DMS79 treated with DMSO at 0.1 percent for 48 hours (cell line): Measurements from ENCODE around the gene TSPAN18.

Experiments used
- DNase-seq: peaks from one replicate; lab custom pipeline; 2025; lab: John Stamatoyannopoulos, UW

TSPAN18 gene

DNA sequence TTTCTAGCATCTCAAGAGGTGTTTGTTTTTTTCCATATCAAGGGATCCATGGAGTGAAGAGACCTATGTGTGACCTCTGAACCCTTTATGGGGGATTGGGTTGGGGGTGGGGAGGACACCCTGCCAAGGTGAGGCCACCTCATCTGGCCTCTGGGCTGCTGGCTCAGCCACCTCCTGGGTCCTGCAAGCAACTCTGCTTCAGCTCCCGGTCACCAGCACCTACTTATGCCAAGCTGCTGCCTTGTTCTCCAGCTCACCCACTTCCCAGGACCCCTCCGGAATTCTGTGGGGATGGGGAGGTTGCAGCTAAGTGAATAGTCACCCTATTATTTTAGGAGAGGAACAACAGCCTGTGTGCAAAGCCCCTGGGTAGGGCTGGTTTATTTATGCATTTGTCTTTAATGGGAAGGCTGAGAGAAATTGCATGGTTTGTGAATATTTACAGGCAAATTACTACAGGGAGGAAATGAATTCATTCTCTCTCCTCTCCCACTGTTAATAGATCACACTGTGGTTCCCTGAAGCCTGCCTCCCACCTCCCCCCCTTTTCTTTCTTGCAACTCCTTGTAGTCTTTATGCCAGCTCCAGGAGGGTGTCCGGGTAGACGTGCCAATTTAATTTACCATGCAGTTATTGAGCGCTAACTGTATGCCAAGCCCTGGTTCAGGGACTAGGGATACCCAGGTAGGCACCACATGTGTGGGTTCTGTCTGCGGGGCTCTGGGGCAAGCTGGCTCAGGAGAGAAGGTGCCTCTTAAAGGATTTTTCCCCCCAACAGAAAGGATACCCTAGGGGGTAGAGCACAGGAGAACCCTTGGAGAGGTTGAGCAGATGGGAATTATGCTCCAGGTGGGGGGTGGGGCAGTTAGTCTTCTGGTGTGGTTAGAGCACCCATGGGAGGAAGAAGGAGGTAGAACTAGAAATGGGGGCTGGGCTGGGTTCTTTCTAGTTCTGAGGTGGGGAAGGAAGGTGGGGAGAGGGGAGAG, 50.7 kb downstream of the TSPAN18 start:
- no peak for DNase-seq

DNA sequence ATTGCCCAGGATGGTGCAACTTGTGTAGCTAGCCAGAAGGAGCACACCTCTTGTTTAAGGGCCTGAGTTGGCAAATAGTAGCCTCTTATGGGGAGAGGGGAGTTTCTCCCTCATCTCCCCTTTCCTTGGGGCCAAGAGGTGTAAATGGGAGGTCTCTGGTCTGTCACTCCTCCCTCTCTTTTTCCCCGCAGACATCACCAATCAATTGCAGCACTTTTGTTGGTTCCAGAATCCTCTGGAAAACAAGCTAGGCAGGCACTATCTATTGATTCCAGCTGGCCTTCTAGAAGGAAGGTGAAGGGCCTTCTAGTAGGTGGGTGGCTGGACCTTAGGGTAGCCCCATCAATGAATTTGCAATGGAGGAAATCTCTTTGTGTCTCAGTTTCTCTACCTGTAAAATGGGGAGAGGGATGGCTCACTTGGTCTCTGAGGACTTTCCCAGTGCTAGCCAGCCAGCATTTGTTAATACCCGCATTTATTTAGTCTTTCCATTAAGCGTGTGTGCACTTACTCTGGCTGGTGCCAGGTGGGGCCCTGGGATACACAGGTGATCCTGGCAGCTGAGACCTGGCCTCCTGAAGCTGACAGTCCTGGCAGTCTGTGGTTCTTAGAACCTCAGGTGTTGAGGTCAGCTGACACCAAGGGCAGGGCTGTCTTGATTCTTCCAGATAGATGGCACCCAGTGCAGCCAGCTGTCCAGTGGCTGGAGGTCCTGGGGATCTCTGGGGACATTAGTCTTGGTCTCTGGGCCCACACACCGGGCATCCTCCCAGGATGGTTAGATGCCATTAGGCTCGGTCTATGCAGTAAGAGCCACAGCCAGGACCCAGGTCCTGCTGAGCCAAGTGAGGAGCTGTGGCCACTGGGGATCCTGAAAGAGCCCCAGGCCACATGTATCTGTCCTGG, 51.7 kb downstream of the TSPAN18 start:
- DNase-seq: no peak

DNA sequence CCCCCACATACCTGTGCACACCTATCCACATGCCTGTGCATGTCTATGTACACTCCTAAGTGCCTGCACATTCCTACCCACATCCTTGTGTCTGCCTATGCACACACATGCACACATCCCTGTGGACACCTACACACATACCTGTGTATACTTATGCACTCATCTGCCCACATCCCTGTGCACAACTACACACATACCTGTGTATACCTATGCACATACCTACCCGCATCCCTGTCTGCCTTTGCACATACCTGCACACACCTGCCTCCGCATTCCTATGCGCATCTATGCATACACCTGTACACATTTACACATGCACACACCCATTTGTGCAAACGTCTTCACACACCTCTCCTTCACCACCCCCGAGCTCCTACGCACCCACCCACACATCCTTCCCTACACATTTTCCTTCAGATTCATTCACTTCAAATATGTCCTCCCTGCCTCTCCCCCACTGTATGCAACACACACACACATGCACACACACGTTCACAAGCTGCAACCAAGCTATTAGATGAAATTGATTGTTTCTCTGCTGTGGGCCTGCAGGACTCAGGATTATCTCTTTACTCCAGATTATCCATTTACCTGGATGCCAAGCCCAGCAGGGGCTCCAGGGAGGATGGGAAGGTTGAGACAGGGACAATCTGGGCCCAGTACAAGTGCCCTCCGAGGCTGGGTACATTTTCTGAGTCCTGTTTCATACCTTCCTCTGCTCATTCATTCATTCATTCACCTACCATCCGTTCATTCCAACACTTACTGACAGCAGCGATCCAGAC, 53.2 kb downstream of the TSPAN18 start:
- DNase-seq: no peak

DNA sequence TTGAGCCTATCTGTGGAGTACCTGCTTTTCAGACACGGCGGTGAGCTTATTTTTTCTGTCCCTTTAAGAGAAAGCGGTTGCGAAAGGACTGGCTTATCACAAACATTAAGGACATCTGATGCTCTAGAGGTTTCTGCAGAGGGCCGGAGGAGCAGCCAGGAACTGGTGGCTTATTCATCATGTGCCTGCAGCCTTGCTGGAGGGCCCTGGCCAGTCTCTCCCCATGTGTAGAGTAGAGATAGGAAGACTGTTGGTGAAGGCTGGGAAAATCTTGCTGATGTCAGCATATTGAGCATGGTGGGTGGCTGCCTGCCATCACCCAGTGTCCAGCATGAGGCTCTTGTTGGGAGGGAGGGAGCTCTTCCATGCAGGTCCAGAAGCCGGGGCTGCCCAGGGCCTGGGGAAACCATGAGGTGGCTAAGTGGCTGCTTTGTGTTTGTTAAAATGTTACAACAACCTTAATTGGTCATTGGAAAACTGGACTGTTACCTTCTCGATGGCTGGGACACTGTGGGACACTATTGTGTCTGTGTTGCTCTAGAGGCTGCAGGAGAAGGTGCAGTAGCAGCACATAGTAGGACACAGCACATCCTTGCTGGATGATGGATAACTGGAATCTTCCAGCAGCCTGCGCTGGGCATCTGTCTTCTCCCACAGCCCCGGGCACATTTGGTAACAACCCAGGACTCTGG, 54.3 kb downstream of the TSPAN18 start:
- DNase-seq: no peak

DNA sequence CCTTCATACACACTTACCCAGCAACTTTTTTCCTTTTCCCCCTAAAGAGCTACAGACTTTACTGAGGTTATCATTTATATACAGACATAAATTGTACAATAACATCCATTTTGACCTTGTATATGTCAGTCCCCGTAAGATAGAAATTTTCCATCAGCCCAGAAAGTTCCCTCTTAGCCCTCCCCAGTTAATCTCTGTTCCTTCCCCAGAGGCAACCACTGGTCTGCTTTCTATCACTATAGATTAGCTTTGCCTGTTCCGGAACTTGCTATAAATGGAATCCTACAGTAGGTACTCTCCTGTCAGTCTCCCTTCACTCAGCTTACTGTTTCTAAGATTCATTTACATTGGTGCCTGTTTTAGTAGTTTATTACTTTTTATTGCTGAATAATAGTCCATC, 54.9 kb downstream of the TSPAN18 start:
- no peak for DNase-seq

DNA sequence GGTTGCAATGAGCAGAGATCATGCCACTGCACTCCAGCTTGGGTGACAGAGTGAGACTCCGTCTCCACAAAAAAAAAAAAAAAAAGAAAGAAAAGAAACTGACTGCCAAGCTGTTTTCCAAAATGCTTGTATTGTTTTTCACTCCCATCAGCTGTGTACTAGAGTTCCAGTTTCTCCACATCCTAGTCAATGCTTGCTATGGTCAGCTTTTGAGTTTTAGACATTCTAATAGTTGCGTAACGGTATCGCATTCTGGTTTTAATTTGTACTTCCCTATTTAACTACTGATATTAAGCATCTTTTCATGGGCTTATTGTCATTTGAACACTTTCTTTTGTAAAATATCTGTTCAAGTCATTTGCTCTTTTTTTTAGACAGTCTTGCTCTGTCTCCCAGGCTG, 55.7 kb downstream of the TSPAN18 start:
- DNase-seq: no peak

DNA sequence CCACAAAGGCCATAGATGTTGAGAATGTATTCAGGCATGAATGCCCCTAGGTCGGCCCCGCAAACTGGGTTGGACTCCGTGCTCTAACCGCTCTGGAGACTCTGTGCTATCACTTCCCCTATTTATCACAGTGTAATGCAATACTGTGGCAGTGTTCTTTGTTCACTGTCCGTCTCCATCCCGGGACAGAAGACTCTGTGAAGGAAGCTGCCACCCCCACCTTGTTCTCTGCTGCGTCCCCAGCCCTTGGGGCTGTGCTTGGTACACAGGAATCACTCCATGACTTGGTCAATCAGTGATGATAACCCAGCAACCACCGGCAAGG, 57.6 kb downstream of the TSPAN18 start:
- no peak for DNase-seq

DNA sequence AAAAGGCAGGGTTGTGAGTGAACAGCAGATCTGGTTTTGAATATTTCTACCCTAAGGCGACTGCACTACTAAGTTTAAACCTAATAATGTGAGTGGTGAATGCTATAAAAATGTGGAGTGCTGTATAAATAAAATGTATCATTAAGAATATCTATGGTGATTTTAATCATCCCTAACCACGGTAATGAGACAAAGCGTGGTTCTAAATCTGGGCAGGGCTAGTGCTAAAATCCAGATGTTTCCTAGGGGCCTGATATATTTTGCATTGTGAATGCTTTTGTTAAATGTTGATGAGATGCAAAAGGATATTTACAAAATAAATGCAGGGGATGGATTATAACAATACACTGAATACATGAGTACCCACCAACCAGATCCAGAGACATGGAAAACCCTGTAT, 58.1 kb downstream of the TSPAN18 start:
- peak; percentile 39 for DNase-seq

DNA sequence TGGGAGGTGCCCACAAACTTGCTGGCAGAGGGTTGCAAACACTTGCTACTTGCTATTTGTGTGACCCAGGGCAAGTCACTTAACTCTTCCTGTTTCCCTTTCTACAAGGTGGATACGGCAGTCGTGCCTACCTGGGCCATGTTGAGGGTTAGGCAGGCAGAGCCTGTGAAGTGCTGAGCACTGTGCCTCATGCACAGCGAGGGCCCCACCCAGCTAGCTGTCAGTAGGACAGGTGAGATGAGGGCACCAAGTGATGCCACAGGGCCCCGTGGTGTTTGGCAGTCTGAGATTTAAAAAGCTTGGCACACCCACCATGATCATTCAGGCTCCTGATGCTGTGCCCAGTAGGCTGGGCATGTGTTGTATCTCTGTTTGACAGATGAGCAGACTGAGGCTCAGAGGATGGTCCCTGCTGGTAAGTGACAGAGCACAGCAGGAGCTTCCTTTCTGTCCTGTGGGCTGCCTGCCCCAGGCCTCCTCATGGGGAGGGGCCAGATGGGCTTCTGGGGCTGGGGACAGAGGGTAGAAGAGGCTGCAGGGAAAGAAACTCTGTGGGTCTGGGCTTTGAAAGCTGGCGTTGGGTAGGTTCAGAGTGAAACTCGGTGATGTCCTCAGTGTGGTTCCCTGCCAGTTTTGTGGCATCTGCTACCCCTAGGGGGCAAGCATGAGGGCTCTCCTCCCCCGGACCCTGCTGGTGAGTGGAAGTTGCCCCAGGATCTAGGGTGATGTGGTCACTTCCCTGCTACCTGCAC, 59.3 kb downstream of the TSPAN18 start:
- DNase-seq: no peak

DNA sequence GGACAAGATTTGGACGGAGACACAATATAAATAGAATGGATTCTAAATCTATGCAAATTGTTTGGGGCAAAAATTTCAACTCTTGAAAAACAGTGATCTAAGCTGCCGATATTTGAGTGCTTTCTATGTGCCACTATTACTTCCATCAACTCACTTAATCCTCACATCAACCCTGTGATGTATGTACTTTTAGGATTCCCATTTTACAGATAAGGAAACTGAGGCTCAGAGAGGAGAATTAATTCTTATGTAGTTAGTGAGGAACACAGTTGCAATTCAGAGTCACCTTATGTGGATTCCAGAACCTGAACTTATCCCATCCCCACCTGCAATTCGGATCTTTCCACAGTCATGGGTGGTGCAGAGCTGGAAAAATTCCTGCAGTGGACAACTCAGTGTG, 60.3 kb downstream of the TSPAN18 start:
- DNase-seq: no peak

DNA sequence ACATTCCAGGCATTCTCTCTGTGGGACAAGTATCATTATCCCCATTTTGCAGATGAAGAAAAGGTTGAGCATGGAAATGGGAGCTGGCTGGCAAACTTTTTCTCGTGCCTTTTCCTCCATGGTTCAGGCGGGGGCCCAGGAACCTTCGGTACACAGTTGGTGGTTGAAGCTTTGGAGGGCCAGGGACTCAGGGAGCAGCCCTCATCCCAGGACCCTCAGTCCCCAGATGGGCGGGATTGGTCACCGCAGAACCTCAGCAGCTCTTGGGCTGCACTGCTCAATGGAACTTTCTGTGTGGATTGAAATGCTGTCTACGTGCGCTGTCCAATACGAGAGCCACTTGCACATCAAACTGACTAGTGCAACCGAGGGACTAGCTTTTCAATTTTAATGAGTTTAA, 61.2 kb downstream of the TSPAN18 start:
- DNase-seq: no peak

DNA sequence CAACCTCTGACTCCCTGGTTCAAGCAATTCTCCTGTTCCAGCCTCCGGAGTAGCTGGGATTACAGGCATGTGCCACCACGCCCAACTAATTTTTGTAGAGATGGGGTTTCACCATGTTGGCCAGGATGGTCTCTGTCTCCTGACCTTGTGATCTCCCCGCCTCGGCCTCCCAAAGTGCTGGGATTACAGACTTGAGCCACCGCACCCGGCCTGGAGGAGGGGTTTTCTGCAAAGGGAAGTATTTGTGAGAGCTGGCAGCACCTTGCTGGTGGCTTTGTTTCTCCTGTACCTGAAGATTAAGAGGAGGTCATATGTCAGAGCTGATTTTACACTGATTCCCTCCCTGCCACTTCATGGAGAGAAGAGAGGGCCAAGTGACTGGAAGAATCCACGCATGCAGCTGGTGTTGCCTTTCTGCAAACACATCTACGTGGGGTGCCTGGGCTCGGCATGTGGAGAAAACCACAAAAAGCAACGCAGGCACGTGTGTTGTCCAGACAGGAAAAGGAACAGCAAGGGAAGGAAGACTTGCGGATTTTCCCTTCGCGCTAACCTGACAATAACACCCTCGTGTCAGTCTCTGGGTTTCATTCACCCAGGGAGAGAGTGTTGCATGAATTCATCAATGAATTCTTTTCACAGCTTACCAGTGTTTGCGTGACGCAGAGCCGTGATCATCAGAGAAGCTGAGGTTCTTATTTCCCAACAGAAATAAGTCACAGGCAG, 61.9 kb downstream of the TSPAN18 start:
- DNase-seq: peak; percentile 31

DNA sequence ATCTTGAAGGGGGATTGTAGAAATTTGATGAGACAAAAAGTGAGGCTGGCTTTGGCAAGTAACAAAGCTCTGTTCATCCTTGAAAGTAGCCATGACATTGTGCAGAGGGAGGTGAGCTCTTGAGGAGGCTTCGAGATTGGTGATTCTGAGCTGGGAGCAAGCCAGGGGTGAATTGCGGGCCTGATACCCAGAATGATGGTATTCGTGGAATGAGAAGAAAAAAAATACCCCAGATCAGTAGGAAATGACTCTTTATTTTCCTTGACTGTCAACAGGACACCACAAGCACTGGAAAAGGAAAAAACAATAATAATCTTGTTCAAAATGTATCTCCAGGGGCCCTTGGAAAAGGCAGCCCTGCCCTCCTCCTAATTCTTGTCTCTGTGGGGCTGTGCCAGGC, 62.7 kb downstream of the TSPAN18 start:
- DNase-seq: no peak

DNA sequence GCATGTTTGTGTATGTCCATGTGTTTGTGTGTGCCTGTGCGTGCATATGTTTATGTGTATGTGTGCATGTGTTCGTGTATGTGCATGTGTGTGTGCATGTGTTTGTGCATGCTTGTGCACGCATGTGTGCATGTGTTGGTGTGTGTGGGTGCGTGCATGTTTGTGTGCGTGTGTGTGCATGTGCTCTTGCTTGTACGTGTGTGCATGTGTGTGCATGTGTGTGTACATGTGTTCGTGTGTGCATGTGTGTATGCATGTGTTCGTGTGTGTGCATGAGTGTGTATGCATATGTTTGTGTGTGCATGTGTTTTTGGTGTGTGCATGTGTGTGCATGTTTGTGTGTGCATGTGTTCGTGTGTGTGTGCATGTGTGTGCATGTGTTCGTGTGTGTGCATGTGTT, 63.4 kb downstream of the TSPAN18 start:
- no peak for DNase-seq

DNA sequence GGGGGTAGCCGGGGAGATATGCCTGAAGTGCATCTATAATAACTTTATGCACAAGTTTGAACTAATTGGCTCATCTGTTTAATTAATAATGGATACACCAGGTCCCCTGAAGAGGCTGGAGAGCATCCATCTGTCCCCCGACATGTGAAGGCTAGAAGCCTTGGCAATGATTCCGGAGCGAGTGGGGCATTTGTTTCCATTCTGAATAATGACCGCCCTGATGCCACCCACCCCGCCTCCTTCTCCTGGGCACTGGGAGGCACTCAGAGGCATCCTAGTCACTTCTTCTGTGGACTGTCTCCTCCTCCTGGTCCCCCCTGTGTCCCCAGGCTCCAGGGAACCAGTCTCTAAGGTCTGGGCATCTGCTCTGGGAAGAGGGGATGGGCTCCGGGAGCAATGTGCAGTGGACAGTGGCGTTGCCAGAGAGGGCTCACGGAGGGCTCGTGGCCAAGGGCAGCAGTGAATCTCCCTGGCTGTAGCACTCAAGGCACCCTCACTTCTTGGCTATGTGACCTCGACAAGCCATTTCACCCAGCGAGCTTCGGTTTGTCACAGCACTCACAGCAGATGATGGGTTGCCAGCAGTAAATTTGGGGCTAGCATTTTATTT, 64.7 kb downstream of the TSPAN18 start:
- no peak for DNase-seq

DNA sequence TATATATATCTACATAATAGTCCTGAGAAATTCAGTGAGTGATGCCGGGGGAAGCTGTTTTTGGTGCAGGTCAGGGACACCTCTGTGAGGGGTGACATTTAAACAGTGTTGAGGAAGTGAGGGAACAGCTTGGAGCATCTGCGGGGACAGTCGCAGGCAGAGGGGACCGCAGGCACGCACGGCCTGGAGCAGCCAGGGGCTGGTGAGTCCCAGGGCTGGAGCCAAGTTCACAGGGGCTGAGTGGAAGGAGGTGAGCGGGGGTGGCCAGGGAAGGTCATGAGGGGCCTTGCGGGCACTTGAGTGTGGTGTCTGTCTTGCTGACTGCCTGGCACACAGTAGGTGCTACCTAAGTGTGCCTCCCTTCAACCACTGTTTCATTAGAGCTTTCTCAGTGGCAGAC, 65.4 kb downstream of the TSPAN18 start:
- DNase-seq: no peak

DNA sequence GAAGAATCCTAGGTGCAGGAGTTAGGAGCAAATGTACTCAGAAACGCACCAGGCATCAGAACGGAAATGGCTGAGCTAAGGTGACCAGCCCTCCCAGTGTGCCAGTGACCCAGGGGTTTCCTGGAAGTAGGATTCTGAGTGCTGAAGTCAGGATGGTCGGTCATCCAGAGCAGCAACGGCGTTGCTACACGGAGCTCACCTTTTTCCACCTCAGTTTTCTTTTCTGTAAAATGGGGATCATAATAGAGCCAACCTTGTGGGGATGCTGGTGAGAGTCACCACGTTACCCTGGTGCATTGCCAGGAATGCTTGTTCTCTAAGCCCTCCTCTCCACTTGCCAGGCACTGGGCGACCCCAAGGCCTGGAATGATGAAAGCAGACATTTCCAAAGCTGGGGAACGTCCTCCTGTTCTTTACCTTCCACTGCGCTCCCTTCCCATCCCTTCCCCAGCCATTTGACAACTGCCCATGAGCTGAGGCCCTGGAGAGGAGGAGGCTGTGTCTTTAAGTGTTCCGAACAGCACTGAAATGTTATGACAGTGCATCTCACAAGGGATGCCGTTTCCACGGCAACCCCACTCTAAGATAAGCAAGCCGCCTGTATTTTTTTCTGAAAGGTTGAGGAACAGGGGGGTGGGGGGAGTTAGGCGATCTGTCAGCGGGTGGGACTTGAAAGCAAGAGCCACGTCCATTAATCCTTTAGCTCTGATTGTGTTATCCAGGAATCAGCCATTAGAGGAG, 66.8 kb downstream of the TSPAN18 start:
- DNase-seq: peak; percentile 28

DNA sequence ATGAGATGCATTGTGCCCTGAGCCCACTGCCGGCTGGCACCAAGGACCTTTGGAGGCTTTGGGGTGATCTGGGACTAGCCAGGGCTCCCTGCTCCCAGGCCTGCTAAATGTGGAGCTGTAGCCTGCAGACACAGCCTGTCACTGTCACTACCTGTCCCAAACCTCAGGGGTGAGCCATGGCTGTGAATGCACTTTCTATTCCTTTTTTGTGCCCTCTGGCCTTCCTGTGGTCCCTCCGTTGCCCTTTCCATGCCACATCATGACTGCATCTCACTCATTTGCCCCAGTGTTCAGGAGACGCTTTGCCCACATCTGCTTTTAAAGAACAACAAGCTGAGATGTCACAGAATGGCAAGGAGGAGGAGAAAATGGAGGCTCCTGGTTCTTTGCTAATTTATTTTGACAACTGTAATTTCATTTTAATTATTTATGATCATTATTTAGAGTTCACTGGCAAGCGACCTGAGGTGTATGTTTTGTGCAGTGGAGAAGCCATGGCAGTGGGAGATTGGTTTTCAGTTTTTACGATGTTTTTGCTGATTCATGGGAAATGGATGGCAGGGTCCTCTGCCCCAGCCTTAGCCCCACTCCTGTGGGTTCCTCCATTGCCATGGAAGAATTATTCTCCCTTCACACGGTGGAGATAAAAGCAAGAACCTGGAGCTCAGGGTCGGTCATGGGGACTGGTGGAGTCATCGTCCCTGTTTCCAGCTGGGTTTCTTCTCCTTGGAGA, 69.2 kb downstream of the TSPAN18 start:
- DNase-seq: no peak
